Inflammatory macrophage treated with lipopolysaccharide for 4 hours (primary cell): ENCODE measurements around the gene SLC25A19.
"Not testable (repeated sequence)": the region's sequence is repeated elsewhere in the genome, so short reads cannot be mapped to it uniquely, and the experiment has no call there.

Experiments used
- DNase-seq: peaks from one replicate; pipeline ENCODE4 v3.0.0-alpha.2; 2020

Gene SLC25A19

GRCh38 chr17:75301049-75301448, 11.8 kb upstream of the SLC25A19 start:
- DNase-seq, result peak; percentile 95

DNA sequence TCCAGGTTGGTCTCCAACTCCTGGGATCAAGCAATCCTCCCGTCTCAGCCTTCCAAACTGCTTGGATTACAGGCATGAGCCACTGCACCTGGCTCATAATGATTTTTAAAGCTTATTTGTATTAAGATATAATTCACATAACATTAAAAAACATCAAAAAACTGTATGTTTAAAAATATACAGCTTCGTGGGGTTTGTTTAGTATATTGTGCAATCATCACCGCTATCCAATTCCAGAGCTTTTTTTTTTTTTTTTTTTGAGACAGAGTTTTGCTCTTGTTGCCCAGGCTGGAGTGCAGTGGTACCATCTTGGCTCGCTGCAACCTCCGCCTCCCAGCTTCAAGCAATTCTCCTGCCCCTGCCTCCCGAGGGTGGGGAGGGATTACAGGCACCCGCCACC, 11.0 kb upstream of the SLC25A19 start:
- DNase-seq, result no peak

DNA sequence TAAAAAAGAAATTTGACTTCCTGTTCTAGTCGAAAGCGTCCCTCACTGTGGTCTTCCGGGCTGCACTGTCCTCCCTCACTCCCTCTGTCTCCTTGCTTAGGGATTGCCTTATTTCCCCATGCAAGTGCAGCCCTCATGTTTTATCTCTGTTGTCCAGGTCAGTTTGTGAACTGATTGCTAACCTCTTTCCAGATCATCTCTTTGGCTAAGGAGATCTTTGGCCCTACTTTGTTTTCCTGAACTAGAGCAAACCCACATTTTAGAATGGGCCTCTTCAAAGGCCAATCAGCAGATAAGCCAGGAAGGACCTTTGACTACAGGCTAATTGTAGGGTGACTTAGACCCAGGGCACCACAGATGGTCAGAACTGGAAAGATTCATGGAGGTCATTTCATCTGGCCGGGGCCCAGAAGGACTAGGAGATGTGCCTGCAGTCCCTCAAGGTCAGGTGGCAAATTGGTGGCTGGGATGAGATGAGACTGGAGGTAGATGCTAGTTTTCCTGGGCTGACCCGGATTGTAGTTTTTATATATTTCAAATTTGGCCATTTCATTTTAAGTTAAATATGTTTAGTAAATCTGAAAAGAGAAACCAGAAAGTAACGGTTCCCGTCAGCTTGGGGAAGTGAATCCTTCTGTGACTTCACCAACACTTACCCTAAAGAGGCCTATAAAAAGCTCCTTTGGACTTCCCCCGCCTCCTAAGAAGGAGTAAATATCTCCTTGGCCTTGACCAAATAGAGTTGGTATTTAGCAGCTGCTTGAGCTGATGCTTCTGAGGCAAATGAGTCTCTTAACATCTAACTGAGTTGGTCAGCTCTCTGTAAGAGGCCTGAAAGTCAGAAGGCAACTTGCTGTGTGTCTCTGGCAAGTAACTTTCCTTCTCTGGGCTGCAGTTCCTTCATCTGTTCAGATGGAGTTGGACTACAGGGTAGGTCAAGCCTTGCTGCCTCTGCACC, 6.2 kb upstream of the SLC25A19 start:
- DNase-seq, result peak; percentile 97

DNA sequence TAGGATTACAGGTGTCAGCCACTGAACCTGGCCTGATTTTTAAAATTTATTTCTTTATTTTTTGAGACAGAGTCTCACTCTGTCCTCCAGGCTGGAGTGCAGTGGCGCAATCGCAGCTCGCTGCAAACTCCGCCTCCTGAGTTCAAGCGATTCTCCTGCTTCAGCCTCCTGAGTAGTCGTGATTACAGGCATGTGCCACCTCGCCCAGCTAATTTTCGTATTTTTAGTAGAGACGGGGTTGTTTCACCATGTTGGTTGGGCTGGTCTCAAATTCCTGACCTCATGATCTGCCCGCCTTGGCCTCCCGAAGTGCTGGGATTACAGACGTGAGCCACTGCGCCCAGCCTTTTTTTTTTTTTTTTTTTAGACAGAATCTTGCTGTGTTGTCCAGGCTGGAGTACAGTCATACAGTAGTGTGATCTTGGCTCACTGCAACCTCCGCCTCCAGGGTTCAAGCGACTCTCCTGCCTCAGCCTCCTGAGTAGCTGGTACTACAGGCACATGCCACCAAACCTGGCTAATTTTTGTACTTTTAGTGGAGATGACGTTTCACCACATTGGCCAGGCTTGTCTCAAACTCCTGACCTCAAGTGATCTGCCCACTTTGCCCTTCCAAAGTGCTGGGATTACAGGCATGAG, 3.7 kb upstream of the SLC25A19 start:
- peak; percentile 79 for DNase-seq

- DNase-seq, result peak; percentile 89
These were observed 652 bp upstream of the SLC25A19 start for GRCh38 chr17:75289832-75290337.

DNA sequence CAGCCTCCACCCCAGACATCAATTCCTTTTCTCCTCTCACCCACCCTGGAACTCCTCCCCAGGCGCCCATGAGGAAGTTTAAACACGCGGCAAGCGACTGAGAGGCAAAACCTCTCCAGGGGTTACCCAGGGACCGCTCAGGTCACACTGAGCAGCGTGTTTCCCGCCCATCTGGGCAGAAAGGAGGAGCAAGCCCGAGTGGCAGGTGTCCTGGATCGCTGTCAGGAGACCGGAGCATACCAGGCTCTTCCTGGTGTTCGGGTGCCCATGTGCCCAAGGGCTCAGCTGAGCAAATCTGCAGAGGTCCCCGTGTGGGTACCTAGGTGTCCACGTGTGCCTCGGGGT, 491 bp downstream of the SLC25A19 start:
- no peak for DNase-seq

GRCh38 chr17:75288359-75288758, 874 bp downstream of the SLC25A19 start:
- no peak for DNase-seq

- no peak for DNase-seq
These were observed 2.0 kb downstream of the SLC25A19 start for GRCh38 chr17:75287221-75287620.

DNA sequence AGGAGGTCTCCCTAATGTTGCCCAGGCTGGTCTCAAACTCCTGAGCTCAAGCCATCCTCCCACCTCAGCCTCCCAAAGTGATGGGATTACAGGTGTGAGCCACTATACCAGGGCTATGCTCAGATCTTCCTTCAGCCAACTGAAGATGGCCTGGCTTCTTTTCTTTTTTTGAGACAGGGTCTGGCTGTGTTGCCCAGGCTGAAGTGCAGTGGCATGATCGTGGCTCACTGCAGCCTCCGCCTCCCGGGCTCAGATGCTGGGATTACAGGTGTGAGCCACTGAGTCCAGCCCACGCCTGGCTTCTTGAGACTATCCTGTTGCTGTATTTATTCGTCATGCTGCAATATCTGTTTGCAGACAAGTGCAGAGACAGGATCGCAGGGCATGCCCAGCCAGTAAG, 4.1 kb downstream of the SLC25A19 start:
- DNase-seq, result no peak

- not testable (repeated sequence) for DNase-seq
These were observed 9.0 kb downstream of the SLC25A19 start for GRCh38 chr17:75280189-75280588.

- no peak for DNase-seq
These were observed 11.6 kb downstream of the SLC25A19 start for GRCh38 chr17:75277664-75278071.

GRCh38 chr17:75273977-75274708, 15.1 kb downstream of the SLC25A19 start:
- DNase-seq, result no peak

- DNase-seq, result no peak
These were observed 16.4 kb downstream of the SLC25A19 start for GRCh38 chr17:75272848-75273184.

GRCh38 chr17:75271955-75272847, 17.0 kb downstream of the SLC25A19 start:
- no peak for DNase-seq

GRCh38 chr17:75271233-75271954, 17.8 kb downstream of the SLC25A19 start:
- DNase-seq, result peak; percentile 87

GRCh38 chr17:75270966-75271232, 18.3 kb downstream of the SLC25A19 start, which contains the start of gene MIF4GD:
MIF4GD (minus strand) TSS chr17:75271231; CDS start chr17:75270195, 1,036 bp downstream.
- DNase-seq, result no peak

DNA sequence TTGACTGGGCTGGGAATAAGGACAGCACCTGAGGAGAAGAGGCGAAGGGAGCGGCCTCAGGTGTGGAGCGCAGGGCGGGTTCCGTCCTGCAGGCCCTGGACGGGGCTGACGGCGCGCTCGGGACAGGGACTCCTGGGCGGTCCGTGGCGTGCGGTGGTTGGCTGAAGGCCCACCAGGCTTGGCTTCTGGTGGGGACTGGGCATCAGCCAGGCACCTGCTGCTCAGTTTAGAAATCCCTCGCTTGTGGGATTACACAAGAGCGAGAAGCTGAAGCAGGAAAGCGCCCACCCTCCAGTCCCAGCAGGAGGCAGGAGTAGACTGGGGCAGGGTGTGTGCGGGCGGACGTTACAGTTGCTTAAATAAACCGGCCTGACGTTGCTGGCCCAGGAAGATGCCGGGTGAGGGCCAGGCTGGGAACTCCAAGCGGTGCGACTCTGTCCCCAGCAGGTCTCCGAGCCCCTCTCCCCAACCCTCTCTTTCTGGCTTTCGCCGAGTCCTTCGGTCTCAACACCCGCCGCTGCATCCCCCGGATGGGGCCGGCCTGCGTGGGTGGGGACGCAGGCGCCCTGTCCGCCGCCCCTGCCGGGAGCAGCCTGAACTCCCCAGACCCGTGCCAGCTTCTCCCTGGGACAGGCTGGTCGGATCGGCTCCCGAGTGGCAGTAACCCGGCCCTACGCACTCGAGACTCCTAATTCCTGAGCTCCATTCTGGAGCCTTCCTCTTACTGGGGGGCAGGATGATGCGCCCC, 18.8 kb downstream of the SLC25A19 start:
- DNase-seq, result peak; percentile 85

DNA sequence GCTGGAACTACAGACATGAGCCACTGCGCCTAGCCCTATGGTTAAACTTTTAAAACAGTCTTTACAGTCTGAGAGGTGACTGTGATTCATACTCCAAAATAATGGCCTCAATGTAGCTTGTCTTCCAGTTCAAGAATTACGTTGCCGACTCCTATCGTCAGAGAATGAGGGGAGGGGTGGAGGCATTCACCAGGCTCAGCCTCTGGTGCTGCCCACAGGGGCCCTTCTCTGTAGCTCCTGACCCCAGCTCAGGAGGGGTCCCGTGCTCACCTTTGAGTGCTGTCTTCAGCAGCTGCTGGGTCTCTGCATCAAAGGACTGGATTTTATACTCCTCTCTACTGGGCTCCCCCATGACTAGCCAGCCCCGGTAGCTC, 19.4 kb downstream of the SLC25A19 start:
- DNase-seq, result no peak

- no peak for DNase-seq
These were observed 21.6 kb downstream of the SLC25A19 start for GRCh38 chr17:75267411-75268232.

DNA sequence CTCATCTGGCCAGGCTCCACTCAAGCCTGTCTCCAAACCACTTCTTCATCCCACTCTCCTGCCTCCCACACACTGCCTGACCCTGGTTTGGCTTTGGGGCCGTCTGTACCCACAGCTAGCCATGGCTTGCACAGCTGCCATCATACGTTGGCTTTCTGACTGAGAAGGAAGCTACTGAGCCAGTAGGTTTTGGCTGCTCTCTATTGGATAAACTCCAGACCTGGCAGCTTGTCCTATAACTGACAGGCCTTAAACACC, 22.2 kb downstream of the SLC25A19 start:
- peak; percentile 80 for DNase-seq
